Head of caudate nucleus (tissue), 42 donors: ENCODE results near the gene MAD1L1.

Experiments used
- DNase-seq, 42 donors: peaks; one replicate each; pipeline versions ENCODE4 v3.0.0 to v3.0.0-alpha.2; 2020 to 2021; ENCODE audit warnings: mixed read lengths in 7 of 42
- intact Hi-C: fragments of 100-400 bp; cut with DNase I; formaldehyde crosslinking; loops from one replicate; pipeline ENCODE4 v1.15.0; 2022

MAD1L1 gene

DNA sequence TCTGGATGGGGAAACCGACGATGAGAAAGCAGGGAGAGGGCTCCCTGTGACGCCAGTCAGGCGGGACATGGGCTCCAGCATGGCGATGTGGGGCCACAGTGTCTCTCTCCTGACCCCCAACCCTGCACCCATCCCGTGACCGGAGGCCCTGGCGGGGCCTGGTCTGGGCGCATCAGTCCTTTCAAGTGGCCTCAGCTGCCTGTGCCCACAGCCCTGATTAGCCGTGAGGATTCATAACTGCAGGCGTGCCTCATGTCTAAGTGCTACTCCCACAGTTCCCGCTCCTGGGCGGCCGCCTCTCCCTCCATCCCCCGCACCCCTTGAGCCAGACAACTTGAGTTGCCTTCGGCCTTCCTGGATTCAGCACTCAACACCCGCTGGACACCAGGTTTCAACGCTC is 321.9 kb downstream of the MAD1L1 start:
- intact Hi-C loops = no loop called here
- no peak for DNase-seq

DNA sequence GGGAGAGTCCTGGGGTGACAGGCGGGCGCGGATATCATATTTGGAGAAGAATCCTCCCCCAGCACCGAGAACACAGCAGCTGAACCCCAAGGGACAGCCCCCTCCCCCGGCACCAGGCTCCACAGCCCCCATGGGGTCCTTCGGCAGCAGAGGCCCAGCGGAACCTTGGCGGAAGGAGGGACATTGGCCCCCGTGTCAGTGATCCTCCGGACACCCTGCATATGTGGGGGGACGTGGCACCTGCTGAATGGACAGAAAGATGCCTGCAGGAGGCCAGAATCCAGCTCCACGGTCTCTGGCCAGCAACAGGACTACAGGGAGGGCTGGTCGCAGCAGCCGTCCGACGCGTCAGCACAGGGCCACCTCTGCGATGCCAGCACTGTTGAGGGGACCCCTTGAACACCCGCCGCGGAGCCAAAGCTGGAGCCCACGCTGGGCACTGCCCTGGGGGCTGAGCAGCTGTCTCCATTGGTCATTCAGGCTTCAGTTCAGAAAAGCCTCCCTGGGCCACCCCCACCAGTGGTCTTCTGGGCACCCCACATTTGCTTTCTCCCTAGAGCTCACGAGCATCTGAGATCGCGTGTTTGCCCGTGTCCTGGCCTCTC is 322.6 kb downstream of the MAD1L1 start:
- DNase-seq = no peak
- intact Hi-C loops = no loop called here

DNA sequence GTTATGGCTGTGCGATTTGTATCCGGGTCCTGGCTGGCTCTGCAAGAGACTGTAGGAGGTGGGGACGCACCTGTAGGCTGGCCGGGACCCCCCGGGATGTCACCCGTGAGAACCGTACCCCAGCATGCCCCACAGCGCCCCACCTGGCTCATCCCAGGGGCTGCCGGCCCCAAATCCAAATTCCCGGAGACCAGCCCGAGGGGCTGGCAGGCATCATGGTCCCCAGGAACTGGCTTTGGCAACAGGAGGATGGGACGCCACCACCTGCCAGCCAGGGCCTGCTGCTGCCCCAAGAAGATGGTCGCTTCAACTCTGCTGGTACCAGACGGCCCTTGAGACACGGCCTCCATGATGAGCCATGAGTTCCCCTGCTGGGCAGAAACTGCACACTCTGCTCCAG is 323.3 kb downstream of the MAD1L1 start:
- intact Hi-C loops = no loop called here

DNA sequence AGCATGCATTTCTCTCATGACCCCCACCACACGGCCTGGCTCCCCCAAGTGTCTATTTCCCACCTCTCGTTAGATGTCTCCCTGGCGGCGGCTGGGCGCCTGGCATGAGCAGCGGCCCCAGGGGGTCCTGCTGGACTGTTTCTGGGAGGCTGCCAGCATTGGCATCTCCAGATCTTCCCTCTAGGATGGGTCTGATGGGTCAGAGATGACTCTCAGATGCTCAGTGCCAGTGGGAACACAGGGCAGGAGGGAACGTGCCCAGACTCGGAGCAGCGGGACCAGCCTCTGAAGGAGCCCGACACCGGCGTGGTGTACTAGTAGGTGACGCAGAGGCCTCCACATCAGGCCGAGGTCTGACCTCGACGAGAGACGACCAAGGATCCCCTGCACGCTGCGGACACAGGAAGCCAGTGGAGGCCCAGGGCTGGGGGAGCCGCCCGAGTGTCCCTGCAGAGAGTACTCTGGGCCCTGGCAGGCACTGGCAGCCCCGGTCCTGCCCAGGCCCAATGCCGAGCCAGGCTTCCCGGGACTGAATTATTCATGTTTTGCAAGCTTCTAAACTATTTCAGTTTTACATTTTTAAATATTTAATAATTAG is 323.8 kb downstream of the MAD1L1 start:
- intact Hi-C loops = no loop called here
- no peak for DNase-seq

More for the DNA sequence above, 323.3 kb downstream of the MAD1L1 start:
- DNase-seq = no peak

DNA sequence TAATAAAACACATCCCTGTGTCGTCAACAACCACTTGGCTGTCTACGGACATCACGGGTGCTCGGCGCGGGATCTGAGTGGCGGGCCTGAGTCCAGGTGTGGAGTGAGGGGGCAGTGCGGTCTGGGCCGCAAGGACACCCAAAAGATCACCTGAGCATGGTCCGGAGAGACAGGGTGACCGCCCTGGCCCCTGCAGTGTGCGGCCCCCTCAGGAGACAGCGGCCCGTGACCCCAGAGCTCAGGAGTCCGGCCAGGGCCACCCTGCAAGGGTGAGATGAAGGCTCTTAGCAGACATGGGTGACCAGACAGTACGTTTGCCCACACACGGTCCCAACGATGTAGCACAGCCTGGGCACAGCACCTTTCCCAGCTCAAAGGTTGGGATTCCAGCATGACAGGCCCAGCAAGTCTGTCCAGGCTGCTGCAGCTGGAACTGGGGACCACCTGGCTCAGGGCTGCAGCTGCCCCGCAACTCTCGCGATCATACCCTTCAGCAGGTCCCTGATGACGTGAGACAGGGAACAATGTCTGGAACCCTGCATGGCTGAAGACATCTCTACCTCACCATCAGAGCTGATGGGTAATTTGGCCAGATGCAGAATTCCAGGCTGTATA is 324.9 kb downstream of the MAD1L1 start:
- no peak for DNase-seq
- intact Hi-C loops = no loop called here

DNA sequence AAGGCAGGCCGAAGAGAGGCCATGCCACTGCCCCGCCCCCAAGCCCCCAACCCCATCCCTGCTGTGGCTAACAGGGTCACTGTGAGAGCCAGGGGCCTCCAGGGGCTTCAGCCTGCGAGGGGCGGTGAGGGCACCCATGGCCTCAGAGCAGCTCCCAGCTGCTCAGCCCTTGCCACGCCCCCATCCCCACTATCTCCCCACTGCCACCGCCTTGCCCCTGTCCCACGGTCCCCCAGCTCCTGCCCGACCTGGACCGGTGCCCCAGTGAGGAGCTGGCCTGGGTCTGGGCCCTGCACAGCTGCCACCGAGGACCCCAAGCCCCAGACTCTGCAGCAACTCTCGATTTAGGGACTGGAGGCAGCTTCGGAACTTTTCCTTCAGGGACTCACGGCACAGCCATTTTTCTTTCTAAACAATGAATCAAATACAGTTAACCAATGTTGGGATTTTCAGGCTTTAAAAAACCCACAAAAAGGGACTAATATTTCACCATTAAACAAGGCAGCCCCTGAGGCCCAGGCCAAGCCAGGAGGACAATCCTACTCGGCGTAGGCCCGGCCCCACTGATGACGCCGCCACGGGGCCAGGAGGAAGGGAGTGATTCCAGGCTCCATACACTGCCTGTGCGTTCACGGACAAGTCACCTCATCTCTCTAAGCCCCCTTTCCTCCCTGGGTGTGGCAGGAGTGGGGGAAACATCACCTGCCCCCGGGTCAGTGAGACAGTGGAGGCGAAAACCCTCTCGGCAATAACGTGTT is 325.6 kb downstream of the MAD1L1 start:
- intact Hi-C loops = no loop called here

DNA sequence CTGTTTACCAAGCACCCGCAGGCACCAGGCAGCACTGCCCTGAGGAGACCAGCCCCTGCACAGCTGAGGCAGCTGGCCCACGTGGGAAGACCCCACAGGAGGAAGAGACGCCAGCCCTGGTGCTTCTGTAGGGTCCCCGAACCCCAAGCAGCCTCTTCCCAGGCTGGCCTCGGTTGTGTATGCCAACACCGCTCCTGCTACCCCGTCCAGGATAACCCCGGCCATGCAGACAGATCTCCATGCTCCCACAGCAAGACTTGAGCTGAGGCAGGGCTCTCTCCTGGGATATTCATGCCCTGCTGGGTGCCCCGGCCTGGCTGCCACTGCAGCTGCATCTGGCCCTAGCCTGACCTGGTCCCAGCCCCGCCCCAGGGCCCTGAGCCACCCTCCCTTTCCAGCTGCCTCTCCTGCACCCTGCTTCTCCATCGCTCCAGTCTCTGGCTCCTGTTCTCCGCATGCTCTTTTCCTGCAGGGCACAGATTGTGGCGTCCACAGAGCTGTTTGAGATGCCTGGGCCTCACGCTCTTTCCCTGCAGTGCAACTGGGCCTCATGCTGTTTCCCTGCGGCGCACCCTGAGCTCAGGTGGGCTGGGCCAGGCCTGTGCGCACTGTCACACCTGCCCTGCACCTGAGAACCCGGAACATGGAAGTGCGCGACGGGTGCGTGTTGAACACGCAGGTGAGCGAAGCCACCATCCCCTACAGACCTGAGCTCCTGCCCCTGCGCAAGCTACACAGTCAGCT is 326.5 kb downstream of the MAD1L1 start:
- no peak for DNase-seq
- intact Hi-C loops = no loop called here

More for the DNA sequence above, 325.6 kb downstream of the MAD1L1 start:
- DNase-seq = no peak

DNA sequence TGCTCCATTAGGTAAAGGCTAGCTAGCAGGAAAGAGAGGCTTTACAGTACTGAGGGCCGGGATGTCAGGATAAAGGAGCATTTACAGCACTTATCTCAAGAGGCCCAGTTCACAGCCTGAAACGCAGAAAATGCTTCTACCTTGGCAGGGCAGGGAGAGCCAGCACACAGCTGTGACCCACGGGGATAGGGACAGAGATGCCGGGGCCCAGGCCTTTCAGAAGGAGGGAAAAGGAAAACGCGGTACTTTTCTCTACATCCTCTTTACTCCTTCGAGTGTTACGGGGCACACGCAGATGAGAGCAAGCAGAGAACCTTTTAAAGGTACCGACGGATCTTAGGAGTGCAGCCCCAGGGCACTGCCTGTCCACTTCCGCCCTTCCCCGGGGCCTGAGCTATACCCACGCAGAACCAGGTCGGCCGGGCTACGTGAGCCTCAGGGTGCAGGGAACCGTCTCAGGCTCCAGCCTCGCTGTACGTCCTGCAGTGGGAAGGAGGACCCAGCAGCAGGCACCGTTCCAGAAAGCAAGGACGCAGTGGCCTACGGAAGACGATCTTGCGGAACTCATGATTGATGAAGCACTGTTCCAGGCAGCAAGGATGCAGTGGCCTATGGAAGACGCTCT is 330.4 kb downstream of the MAD1L1 start:
- DNase-seq = peak in 2 of 42 donors; percentile 1
- intact Hi-C loops = no loop called here

DNA sequence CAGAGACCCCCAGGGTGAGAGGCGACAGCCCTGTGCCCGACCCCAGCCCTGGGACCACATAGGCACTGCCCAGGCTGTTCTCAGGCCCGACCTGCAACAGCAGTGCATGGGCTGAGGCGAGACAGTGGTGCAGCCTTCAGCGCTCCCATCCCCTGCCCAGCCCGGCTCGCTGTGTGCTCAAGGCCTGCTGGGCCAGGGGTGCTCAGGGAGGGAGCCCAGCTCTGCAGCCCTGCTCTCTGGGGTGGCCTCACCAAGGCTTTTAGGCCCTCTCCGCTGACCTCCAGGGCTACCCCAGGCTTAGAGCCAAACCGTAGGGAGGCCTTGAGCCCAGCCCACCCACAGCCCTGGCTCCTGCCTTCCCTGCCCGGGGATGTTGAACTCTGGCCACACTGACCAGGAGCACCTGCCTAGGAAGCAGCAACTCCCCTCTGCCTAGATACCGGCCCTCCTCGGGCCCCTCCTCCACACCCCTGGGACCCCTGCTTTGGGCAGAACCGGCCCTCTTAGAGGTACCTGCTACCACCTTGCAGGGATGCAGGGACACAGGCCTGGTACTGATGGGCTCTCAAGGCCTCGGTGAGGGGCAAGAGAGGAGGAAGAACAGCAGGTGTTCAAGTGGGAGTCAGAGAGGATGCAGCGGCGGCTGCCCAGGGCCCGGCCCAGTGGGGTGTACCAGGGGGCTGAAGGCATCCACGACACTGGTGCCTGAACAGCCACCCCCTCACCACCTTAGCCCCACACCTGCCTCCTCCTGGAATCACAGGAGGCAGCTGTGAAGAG is 331.1 kb downstream of the MAD1L1 start:
- peak in 1 of 42 donors; percentile 1 for DNase-seq
- intact Hi-C loops = no loop called here

DNA sequence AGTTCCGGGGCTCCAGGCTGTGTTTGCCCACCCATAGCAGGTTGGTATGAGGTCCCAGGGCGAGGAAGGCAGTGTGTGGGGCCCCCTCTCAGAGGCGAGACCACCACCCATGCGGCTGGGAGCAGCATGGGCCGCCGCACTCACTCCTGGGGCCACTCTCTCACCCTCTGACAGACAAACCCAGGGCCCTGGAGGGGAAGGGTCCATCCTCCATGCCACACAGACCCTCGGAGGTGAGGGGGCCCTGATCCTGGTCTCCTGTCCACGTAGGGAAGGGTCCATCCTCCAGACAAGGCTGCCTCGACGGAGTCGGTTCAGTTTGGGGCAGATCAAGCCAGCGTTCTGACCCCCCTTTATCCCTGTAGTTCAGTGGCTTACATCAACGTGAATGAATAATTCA is 331.9 kb downstream of the MAD1L1 start:
- intact Hi-C loops = no loop called here
- DNase-seq = no peak

DNA sequence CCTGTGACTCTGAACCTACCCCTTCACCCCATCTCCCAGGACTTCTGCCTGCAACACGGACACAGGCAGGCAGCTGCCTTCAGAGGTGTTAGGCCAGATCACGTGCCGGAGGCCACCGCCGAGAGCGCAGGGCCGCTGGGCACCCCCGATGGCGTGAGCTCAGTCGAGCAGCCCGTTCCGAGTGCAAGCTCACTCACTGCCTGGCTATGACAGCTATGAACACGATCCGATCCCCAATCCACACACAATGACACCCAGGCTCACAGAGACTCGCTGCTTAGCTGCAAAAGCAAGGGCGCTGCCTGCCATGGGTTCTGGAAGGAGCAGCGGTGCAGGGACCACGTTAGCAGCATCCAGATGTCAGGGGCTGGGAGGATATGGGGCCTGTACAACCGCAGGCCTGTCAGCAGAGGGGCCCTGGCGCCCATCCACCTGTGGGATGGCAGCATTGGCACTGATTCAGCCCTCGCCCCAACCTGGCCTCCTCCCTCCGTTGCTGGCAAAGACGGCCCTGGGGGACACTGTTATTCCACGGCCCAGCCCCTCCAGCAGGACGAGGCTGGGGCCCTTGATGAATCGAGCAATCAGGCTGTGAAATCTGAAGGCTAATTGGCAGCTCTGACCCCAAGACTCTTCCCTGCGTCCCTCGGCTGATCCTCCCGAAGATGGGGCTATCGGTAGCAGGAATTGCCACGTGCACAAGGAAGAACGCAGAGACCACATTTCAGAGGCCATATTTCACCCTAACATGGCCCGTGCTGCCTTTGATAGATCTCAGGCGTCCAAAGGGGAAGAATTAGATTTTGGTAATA is 332.6 kb downstream of the MAD1L1 start:
- DNase-seq = no peak
- intact Hi-C loops = no loop called here

DNA sequence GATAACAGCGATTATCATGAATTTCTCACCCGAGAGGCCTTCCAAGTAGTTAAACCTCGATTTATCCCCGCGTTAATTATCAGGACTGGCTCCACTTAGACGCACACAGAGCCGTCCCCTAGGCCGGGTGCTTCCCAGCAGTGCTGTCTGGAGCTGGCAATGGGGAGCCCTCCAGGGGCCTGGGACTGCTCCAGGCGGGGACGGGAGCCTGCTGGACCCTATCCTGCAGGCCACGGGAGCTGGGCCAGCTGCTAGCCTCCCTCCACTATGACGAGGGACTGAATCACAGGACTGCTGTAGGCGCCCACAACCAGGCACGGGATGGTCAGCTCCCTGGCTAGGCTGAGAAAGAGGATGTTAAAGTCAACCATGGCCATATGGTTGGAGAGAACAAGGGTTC is 333.5 kb downstream of the MAD1L1 start:
- intact Hi-C loops = no loop called here
- DNase-seq = peak in 25 of 42 donors; percentile 21 to 78 (median 49)

DNA sequence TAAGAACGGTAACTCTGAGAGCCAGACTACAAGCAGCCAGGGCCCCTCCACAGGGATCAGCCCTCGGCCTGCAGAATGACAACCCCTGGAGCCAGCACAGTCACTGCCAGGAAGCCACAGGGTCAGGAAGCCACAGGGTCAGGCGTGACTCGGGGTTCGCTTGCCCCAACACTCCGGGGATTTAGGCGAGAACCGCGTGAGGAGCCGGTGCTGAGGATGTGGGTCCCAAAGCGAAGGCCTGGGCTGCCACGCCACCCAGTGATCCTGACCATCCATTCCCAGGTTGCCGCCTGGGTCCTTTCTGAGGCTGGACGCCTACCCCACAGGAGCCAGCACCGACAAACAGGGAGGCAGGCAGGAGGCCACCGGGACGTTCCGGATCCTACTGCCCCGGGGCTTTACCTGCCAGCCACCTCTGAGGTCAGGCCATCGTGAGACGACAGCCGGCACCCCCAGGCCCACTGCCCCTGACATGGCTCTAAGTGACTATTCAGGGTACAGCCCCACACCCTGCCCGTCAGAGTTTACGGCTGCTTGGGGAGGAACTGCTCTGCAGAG is 334.0 kb downstream of the MAD1L1 start:
- DNase-seq = no peak
- intact Hi-C loops = no loop called here

DNA sequence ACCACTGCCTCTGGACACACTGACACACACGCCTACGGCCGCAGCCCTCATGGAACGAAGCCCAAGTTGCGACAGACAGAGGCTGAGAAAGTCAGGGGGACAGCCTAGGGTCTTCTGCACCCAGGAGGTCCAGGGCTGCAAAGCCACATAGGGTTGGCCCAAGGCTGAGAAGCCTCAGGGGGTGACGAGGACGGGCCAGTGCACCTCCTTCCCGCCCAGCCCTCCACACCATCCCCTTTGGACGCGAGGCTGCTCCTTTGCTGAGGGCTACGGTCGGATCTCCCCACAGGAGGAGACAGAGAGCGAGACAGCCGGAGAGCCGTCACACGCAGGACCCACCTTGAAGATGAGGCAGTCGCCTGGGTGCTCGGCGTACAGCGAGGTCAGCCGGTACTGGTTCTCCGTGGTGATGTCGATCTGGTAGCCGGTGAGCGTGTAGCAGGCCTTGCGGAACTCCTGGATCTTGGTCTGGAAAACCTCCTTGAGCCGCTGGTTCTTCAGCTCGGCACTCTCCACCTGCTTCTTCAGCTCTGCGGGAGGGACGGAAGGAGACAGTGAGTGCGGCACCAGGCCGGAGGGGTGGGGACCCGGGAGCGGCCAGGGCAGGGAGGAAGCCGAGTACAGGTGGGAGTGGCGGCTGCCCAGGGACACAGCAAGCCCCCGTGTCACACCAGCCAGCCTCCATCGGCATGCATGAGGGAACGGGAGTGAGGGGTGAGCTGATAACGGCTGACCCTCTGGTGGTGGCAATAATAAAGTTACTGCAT is 334.7 kb downstream of the MAD1L1 start:
- no peak for DNase-seq
- intact Hi-C loops = no loop called here

DNA sequence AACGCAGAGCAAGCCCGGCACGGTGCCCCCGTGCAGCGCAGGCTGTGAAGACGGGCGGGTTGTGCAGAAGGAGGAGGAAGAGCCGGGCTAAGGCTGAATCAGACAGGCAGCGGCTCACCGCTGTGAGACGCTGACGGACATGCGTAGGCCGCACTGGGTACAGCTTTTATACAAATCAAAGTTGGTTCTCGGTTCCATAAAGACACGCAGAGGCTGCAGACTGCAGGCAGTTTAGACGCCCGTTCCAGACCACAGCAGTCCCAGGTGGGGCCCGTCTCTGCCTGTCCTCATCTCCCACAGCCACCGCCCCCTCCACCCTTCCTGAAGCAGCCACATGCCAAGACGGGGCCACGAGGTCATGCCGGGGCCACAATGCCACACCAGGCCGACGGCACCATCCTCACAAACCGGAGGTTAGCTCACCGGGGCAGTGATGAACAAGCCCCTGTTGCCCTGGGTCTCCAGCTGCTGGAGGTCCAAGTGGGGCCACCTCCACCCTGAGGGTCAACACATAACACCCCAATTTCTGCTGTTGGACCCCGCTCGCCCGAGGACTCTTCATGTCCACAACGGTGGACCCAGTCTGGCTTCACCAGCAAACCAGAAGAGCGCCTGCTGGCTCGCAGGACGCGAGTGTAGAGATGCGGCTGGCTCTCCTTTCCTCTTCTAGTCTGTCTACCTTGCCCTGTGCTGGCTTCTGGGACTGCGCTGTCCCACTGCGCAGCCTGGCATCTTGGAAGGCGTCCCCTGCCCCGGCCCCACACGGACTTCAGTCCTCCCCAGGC is 335.5 kb downstream of the MAD1L1 start:
- intact Hi-C loops = no loop called here
- peak in 25 of 42 donors; percentile 18 to 77 (median 48) for DNase-seq
